SK-N-SH treated with all-trans-retinoic acid at 6 μM for 48 hours (cell line): ENCODE data around the gene IFT27.

Experiments
- ATAC-seq: fragments of 200-7000 bp; cut with Tn5 transposase; 3 replicates; pipeline ENCODE4 v1.9.1; 2020; ENCODE audit warnings: mild to moderate bottlenecking, moderate library complexity
- BACH2 ChIP-seq: fragments of 250-450 bp; sonication (Bioruptor Pico); IDR thresholded peaks from 2 replicates; pipeline ENCODE4 v1.9.0; 2021; ENCODE audit warnings: mild to moderate bottlenecking, borderline replicate concordance
- CSDC2 ChIP-seq: fragments of 250-450 bp; sonication (Bioruptor Pico); IDR thresholded peaks from 2 replicates; pipeline ENCODE4 v1.5.0; 2020; ENCODE audit warnings: mild to moderate bottlenecking, moderate library complexity
- ESRRG ChIP-seq: fragments of 250-450 bp; sonication (Bioruptor Pico); IDR thresholded peaks from 2 replicates; pipeline ENCODE4 v1.6.1; 2021; ENCODE audit warnings: mild to moderate bottlenecking
- GLIS3 ChIP-seq: fragments of 250-450 bp; sonication (Bioruptor Pico); IDR thresholded peaks from 2 replicates; pipeline ENCODE4 v1.5.0; 2020; ENCODE audit warnings: mild to moderate bottlenecking, moderate library complexity
- ISL1 ChIP-seq: fragments of 250-450 bp; sonication (Bioruptor Pico); IDR thresholded peaks from 2 replicates; pipeline ENCODE4 v2.1.2; 2022; ENCODE audit warnings: mild to moderate bottlenecking, moderate library complexity
- OSR1 ChIP-seq: fragments of 250-450 bp; sonication (Bioruptor Pico); IDR thresholded peaks from 2 replicates; pipeline ENCODE4 v1.8.0; 2022; ENCODE audit warnings: moderate library complexity, mild to moderate bottlenecking, inconsistent platforms
- POU6F1 ChIP-seq: fragments of 250-450 bp; sonication (Bioruptor Pico); IDR thresholded peaks from 2 replicates; pipeline ENCODE4 v1.8.0; 2021; ENCODE audit warnings: low read depth, mild to moderate bottlenecking, moderate library complexity, borderline replicate concordance
- PPARA ChIP-seq: fragments of 250-450 bp; sonication (Bioruptor Pico); IDR thresholded peaks from 2 replicates; pipeline ENCODE4 v1.5.0; 2020; ENCODE audit warnings: mild to moderate bottlenecking, borderline replicate concordance
- RARB ChIP-seq: fragments of 250-450 bp; sonication (Bioruptor Pico); IDR thresholded peaks from 2 replicates; pipeline ENCODE4 v1.8.0; 2021; ENCODE audit warnings: mild to moderate bottlenecking, moderate library complexity
- SNAI2 ChIP-seq: fragments of 250-450 bp; sonication (Bioruptor Pico); IDR thresholded peaks from 2 replicates; pipeline ENCODE4 v1.5.0; 2020; ENCODE audit warnings: mild to moderate bottlenecking, moderate library complexity
- TOX ChIP-seq: fragments of 250-450 bp; sonication (Bioruptor Pico); IDR thresholded peaks from 2 replicates; pipeline ENCODE4 v1.8.0; 2021; ENCODE audit warnings: mild to moderate bottlenecking, moderate library complexity, borderline replicate concordance
- ZC3H10 ChIP-seq: fragments of 250-450 bp; sonication (Bioruptor Pico); IDR thresholded peaks from 2 replicates; pipeline ENCODE4 v1.5.1; 2021; ENCODE audit warnings: mild to moderate bottlenecking, moderate library complexity
- ZFP3 ChIP-seq: fragments of 250-450 bp; sonication (Bioruptor Pico); IDR thresholded peaks from 2 replicates; pipeline ENCODE4 v1.5.0; 2020; ENCODE audit warnings: mild to moderate bottlenecking, moderate library complexity
- ZFP30 ChIP-seq: fragments of 450-650 bp; formaldehyde crosslinking; IDR thresholded peaks from 2 replicates; pipeline ENCODE4 v1.5.0; 2022; ENCODE audit warnings: mild to moderate bottlenecking, moderate library complexity
- ZNF565 ChIP-seq: fragments of 450-650 bp; formaldehyde crosslinking; conservative IDR thresholded peaks from 2 replicates; pipeline ENCODE4 v1.5.0; 2020; ENCODE audit warnings: low read depth, mild to moderate bottlenecking, moderate library complexity
- ZNF70 ChIP-seq: fragments of 450-650 bp; formaldehyde crosslinking; IDR thresholded peaks from 2 replicates; pipeline ENCODE4 v1.5.0; 2020; ENCODE audit warnings: mild to moderate bottlenecking, moderate library complexity
- ZNF8 ChIP-seq: fragments of 450-650 bp; formaldehyde crosslinking; IDR thresholded peaks from 2 replicates; pipeline ENCODE4 v1.5.0; 2020; ENCODE audit warnings: mild to moderate bottlenecking, moderate library complexity
- TF ChIP-seq, protein P1 (sequence below): fragments of 250-450 bp; sonication (Bioruptor Pico); IDR thresholded peaks from 2 replicates; pipeline ENCODE4 v1.5.1; 2020; ENCODE audit warnings: low read depth, mild to moderate bottlenecking, moderate library complexity
- TF ChIP-seq, protein P2 (sequence below): fragments of 250-450 bp; sonication (Bioruptor Pico); IDR thresholded peaks from 2 replicates; pipeline ENCODE4 v1.5.1; 2021; ENCODE audit warnings: mild to moderate bottlenecking, moderate library complexity
- TF ChIP-seq, protein P3 (sequence below): fragments of 250-450 bp; sonication (Bioruptor Pico); IDR thresholded peaks from 2 replicates; pipeline ENCODE4 v1.5.0; 2020; ENCODE audit warnings: mild to moderate bottlenecking, moderate library complexity

The IFT27 gene

DNA sequence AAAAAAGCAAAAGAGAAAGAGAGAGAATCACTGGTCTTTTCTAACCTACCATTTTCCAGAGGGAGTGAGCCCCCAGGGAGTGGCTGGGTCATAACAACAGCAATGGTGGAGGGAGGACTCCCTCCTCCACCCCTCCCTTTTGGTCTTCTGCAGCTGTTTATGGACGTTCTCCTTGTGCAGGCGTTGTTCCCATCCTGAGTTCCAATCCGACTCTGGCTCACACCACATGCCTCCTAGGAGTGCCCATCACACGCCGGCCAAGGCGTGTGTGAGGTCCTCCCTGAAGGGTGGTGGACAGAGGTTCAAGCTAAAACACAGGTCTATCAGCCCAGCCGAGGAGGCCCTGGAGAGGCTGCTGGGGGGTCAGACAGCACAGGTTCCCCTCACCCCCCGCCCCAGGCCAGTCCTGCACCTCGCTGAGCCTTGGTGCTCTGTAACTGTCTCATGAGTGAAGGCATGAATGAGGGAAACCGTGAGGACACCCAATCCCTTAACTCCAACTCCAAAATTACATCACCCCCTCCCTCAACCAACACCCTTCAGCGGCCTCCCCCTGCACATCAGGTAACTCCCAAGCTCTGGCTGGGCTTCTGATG is 29.4 kb downstream of the IFT27 start (continued):
- TF ChIP-seq GLIS3 (CRISPR knock-in tag): no peak
- TF ChIP-seq, protein P1, sequence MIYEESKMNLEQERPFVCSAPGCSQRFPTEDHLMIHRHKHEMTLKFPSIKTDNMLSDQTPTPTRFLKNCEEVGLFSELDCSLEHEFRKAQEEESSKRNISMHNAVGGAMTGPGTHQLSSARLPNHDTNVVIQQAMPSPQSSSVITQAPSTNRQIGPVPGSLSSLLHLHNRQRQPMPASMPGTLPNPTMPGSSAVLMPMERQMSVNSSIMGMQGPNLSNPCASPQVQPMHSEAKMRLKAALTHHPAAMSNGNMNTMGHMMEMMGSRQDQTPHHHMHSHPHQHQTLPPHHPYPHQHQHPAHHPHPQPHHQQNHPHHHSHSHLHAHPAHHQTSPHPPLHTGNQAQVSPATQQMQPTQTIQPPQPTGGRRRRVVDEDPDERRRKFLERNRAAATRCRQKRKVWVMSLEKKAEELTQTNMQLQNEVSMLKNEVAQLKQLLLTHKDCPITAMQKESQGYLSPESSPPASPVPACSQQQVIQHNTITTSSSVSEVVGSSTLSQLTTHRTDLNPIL: no peak
- TF ChIP-seq ESRRG: no peak
- TF ChIP-seq ZC3H10: no peak
- TF ChIP-seq ZNF70 (CRISPR knock-in tag): no peak

DNA sequence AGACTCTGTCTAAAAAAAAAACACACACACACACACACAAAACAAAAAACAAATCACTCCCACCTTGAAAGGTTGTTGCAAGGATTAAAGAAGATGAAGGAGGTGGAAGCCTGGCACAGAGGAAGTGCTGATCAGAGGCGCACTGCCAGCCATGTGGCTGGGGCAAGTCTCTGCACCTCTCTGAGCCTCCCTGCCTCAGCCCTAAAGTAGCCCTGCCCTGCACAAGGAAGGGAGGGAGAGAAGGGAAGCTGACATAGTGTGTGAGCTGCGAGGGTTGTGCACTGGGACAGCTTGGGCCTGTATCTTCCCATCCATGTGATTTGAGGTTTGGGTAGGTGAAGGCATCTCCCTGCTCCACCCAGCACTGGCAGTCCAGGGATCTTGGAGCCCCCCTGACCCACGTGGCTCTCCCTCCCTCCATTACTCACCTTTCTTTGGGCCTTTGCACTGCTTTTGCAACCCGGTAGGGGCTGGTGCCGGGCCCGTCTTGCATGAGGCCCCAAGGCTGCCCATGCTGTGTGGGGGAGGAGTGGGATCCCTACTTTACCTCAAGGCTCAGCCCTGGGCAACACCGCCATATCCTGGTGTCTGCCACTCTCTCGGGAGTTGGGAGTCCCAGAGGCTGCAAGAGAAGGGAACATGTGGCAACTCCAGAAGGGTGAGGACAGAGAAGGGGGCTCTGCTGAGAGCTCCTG is 30.5 kb downstream of the IFT27 start:
- no peak for ATAC-seq
- TF ChIP-seq ISL1: no peak
- TF ChIP-seq, protein P2, sequence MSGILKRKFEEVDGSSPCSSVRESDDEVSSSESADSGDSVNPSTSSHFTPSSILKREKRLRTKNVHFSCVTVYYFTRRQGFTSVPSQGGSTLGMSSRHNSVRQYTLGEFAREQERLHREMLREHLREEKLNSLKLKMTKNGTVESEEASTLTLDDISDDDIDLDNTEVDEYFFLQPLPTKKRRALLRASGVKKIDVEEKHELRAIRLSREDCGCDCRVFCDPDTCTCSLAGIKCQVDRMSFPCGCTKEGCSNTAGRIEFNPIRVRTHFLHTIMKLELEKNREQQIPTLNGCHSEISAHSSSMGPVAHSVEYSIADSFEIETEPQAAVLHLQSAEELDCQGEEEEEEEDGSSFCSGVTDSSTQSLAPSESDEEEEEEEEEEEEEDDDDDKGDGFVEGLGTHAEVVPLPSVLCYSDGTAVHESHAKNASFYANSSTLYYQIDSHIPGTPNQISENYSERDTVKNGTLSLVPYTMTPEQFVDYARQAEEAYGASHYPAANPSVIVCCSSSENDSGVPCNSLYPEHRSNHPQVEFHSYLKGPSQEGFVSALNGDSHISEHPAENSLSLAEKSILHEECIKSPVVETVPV (CRISPR knock-in tag): no peak
- no peak for TF ChIP-seq BACH2 (CRISPR knock-in tag)
- no peak for TF ChIP-seq GLIS3 (CRISPR knock-in tag)
- TF ChIP-seq OSR1: no peak
- TF ChIP-seq, protein P3, sequence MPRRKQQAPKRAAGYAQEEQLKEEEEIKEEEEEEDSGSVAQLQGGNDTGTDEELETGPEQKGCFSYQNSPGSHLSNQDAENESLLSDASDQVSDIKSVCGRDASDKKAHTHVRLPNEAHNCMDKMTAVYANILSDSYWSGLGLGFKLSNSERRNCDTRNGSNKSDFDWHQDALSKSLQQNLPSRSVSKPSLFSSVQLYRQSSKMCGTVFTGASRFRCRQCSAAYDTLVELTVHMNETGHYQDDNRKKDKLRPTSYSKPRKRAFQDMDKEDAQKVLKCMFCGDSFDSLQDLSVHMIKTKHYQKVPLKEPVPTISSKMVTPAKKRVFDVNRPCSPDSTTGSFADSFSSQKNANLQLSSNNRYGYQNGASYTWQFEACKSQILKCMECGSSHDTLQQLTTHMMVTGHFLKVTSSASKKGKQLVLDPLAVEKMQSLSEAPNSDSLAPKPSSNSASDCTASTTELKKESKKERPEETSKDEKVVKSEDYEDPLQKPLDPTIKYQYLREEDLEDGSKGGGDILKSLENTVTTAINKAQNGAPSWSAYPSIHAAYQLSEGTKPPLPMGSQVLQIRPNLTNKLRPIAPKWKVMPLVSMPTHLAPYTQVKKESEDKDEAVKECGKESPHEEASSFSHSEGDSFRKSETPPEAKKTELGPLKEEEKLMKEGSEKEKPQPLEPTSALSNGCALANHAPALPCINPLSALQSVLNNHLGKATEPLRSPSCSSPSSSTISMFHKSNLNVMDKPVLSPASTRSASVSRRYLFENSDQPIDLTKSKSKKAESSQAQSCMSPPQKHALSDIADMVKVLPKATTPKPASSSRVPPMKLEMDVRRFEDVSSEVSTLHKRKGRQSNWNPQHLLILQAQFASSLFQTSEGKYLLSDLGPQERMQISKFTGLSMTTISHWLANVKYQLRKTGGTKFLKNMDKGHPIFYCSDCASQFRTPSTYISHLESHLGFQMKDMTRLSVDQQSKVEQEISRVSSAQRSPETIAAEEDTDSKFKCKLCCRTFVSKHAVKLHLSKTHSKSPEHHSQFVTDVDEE (CRISPR knock-in tag): no peak
- TF ChIP-seq ZNF70 (CRISPR knock-in tag): no peak
- no peak for TF ChIP-seq ESRRG
- no peak for TF ChIP-seq ZNF8 (CRISPR knock-in tag)
- no peak for TF ChIP-seq ZNF565 (CRISPR knock-in tag)
- TF ChIP-seq TOX (CRISPR knock-in tag): no peak
- no peak for TF ChIP-seq ZFP30 (CRISPR knock-in tag)
- TF ChIP-seq CSDC2: no peak
- TF ChIP-seq, protein P1: no peak
- TF ChIP-seq ZFP3 (CRISPR knock-in tag): no peak
- no peak for TF ChIP-seq PPARA (CRISPR knock-in tag)
- no peak for TF ChIP-seq POU6F1
- TF ChIP-seq RARB (CRISPR knock-in tag): no peak
- TF ChIP-seq, all 23 proteins: peak for 0

GRCh38 chr22:36744791-36745190 is 31.1 kb downstream of the IFT27 start:
- TF ChIP-seq SNAI2 (CRISPR knock-in tag) (no peak), OSR1 (no peak), RARB (CRISPR knock-in tag) (no peak)
- no peak for ATAC-seq

DNA sequence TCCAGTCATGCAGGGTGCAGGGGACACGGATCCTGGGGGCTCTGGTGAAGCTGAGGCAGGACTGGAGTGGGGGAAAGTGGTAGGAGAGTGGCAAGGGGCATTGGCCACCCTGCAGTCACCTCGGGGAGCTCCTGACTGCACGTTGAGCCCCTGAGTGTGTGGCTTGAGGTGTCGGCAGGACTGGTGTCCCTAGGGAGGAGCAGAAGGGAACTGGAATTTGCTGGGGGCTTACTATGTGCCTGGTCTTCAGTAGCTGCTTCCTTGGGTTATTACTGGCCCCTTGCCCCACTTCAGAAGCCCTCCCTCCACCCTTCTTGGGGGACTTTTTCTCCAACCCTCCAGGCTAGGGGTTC is 31.5 kb downstream of the IFT27 start:
- TF ChIP-seq BACH2 (CRISPR knock-in tag) (no peak), ISL1 (no peak), GLIS3 (CRISPR knock-in tag) (no peak)
- ATAC-seq: no peak
